HepG2 (cell line): ENCODE results near the gene RGS14. TPM values are rescaled to one million over a fixed set of nuclear protein-coding genes. Genes with fewer than 3 reads are reported as not detected.

Experiments used
- DR1 ChIP-seq: sonication (generic); formaldehyde crosslinking; IDR thresholded peaks from 2 replicates; pipeline ENCODE4 v1.8.0; 2021; ENCODE audit warnings: mild to moderate bottlenecking, missing genetic modification reagents, inconsistent platforms
- ETV6 ChIP-seq: sonication (generic); formaldehyde crosslinking; conservative IDR thresholded peaks from 2 replicates; pipeline ENCODE4 v1.4.0; 2020; ENCODE audit warnings: missing genetic modification reagents
- FOXC1 ChIP-seq: sonication (generic); formaldehyde crosslinking; IDR thresholded peaks from 2 replicates; pipeline ENCODE4 v1.8.0; 2022; ENCODE audit warnings: mild to moderate bottlenecking, missing genetic modification reagents, borderline replicate concordance
- HIVEP1 ChIP-seq: sonication (generic); formaldehyde crosslinking; IDR thresholded peaks from 2 replicates; pipeline ENCODE4 v1.4.0; 2020; ENCODE audit warnings: mild to moderate bottlenecking, missing genetic modification reagents
- HMG20B ChIP-seq: conservative IDR thresholded peaks from 2 replicates; pipeline ENCODE4 v1.6.1; 2016; ENCODE audit warnings: missing genetic modification reagents, missing compliant biosample characterization
- KDM5B ChIP-seq: sonication (generic); formaldehyde crosslinking; IDR thresholded peaks from 2 replicates; pipeline ENCODE4 v1.4.0; 2020; ENCODE audit warnings: missing genetic modification reagents, mild to moderate bottlenecking, borderline replicate concordance
- LBX2 ChIP-seq: sonication (generic); formaldehyde crosslinking; IDR thresholded peaks from 2 replicates; pipeline ENCODE4 v1.5.0; 2020; ENCODE audit warnings: missing genetic modification reagents, mild to moderate bottlenecking, borderline replicate concordance
- MLLT10 ChIP-seq: sonication (generic); formaldehyde crosslinking; IDR thresholded peaks from 2 replicates; pipeline ENCODE4 v1.4.0; 2020; ENCODE audit warnings: missing genetic modification reagents
- NCOA1 ChIP-seq: sonication (generic); formaldehyde crosslinking; IDR thresholded peaks from 2 replicates; pipeline ENCODE4 v1.9.0; 2021; ENCODE audit warnings: missing genetic modification reagents
- PATZ1 ChIP-seq: sonication (generic); formaldehyde crosslinking; IDR thresholded peaks from 2 replicates; pipeline ENCODE4 v1.4.0; 2020; ENCODE audit warnings: missing genetic modification reagents
- PCBP1 ChIP-seq: fragments of 200-400 bp; formaldehyde crosslinking; IDR thresholded peaks from 2 replicates; pipeline ENCODE4 v1.6.1; 2017; ENCODE audit warnings: mild to moderate bottlenecking, low read depth, low read length, borderline replicate concordance
- SETDB1 ChIP-seq: sonication (generic); formaldehyde crosslinking; IDR thresholded peaks from 2 replicates; pipeline ENCODE4 v1.5.1; 2020; ENCODE audit warnings: missing genetic modification reagents, mild to moderate bottlenecking, borderline replicate concordance
- ZBTB3 ChIP-seq: sonication (generic); formaldehyde crosslinking; IDR thresholded peaks from 2 replicates; pipeline ENCODE4 v1.4.0; 2020; ENCODE audit warnings: low read depth, mild to moderate bottlenecking, moderate library complexity, missing genetic modification reagents, borderline replicate concordance
- ZBTB33 ChIP-seq: sonication (generic); formaldehyde crosslinking; IDR thresholded peaks from 2 replicates; pipeline ENCODE4 v1.4.0; 2020; ENCODE audit warnings: missing genetic modification reagents
- ZMYM4 ChIP-seq: sonication (generic); formaldehyde crosslinking; IDR thresholded peaks from 2 replicates; pipeline ENCODE4 v1.8.1; 2023; ENCODE audit warnings: mild to moderate bottlenecking, missing genetic modification reagents
- ZNF264 ChIP-seq: sonication (generic); formaldehyde crosslinking; IDR thresholded peaks from 2 replicates; pipeline ENCODE4 v1.4.0; 2020; ENCODE audit warnings: missing genetic modification reagents
- ZNF547 ChIP-seq: sonication (generic); formaldehyde crosslinking; IDR thresholded peaks from 2 replicates; pipeline ENCODE4 v1.5.1; 2020; ENCODE audit warnings: mild to moderate bottlenecking, missing genetic modification reagents
- ZNF780A ChIP-seq: sonication (generic); formaldehyde crosslinking; IDR thresholded peaks from 2 replicates; pipeline ENCODE4 v1.8.0; 2022; ENCODE audit warnings: mild to moderate bottlenecking, missing genetic modification reagents, moderate library complexity
- ZNF782 ChIP-seq: sonication (generic); formaldehyde crosslinking; IDR thresholded peaks from 2 replicates; pipeline ENCODE4 v1.4.0; 2020; ENCODE audit warnings: missing genetic modification reagents, mild to moderate bottlenecking, borderline replicate concordance
- polyA plus RNA-seq, 8 experiments: library from polyadenylated mRNA; depleted of rRNA in 3 of 8; stranded (reverse) in 7 of 8; unstranded in 1 of 8; fragments of >200 nt; fragmentation: Illumina TruSeq in 4 of 8; extraction: Trizol in 4 of 8; gene quantifications; 2 replicates each; pipeline versions ENCODE4 v1.2.1 to v1.2.3, GENCODE V29; 2011 to 2016; ENCODE audit warnings: low read depth in 4 of 8, missing spikeins in 1 of 8, mixed read lengths in 1 of 8; ENCODE audit not compliant: insufficient read depth in 1 of 8
- total RNA-seq, 5 experiments: library from RNA; depleted of rRNA; stranded (reverse); fragments of >200 nt; fragmentation: Illumina TruSeq; extraction: Trizol; gene quantifications; 2 replicates each; pipeline ENCODE4 v1.2.3, GENCODE V29; 2016; ENCODE audit warnings: low read depth in 1 of 5
- TF ChIP-seq, protein P1 (sequence below): sonication (generic); formaldehyde crosslinking; IDR thresholded peaks from 2 replicates; pipeline ENCODE4 v1.5.0; 2020; ENCODE audit warnings: mild to moderate bottlenecking, missing genetic modification reagents, borderline replicate concordance

The RGS14 gene
- total and polyA plus RNA-seq, 2 of the 13 experiments (the other 11 are each of a cell fraction or from before 2014, with no cell fraction given): 11.1 to 17.2 TPM

DNA sequence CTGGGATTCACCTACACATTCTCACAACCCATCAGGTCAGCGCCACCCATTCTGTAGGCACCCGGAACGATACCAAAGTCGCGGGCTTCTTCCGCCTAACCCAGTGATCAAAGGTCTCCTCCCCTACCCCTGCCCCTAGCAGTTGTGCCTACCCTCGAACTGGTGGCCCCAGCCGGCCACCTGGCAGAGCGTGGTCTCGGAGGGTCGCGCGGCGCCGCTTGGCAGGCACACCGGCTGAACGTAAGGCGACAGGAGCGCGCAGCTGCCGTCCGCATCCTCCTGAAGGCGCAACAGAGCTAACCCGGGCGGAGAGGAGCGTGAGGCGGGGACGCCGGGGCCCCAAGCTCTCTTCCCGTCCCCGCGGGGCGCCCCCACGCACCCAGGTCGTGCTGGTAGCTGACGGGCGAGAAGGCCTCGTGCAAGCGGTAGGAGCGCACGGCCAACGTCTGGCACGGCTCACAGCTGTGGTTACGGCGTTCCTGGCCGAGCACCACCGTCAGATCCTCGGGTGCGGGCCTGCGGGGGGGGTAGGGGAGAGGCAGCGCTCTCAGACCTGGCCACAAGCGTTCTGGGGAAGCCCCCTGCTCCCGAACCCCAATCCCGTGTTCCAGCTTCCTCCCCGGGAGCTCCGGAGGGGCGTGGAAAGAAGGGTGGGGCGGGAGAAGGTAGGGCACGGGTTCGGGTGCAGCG is 45.5 kb downstream of the RGS14 start (continued):
- TF ChIP-seq, protein P1, sequence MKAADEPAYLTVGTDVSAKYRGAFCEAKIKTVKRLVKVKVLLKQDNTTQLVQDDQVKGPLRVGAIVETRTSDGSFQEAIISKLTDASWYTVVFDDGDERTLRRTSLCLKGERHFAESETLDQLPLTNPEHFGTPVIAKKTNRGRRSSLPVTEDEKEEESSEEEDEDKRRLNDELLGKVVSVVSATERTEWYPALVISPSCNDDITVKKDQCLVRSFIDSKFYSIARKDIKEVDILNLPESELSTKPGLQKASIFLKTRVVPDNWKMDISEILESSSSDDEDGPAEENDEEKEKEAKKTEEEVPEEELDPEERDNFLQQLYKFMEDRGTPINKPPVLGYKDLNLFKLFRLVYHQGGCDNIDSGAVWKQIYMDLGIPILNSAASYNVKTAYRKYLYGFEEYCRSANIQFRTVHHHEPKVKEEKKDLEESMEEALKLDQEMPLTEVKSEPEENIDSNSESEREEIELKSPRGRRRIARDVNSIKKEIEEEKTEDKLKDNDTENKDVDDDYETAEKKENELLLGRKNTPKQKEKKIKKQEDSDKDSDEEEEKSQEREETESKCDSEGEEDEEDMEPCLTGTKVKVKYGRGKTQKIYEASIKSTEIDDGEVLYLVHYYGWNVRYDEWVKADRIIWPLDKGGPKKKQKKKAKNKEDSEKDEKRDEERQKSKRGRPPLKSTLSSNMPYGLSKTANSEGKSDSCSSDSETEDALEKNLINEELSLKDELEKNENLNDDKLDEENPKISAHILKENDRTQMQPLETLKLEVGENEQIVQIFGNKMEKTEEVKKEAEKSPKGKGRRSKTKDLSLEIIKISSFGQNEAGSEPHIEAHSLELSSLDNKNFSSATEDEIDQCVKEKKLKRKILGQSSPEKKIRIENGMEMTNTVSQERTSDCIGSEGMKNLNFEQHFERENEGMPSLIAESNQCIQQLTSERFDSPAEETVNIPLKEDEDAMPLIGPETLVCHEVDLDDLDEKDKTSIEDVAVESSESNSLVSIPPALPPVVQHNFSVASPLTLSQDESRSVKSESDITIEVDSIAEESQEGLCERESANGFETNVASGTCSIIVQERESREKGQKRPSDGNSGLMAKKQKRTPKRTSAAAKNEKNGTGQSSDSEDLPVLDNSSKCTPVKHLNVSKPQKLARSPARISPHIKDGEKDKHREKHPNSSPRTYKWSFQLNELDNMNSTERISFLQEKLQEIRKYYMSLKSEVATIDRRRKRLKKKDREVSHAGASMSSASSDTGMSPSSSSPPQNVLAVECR: no peak
- TF ChIP-seq HMG20B (CRISPR knock-in tag) (no peak), LBX2 (CRISPR knock-in tag) (no peak), MLLT10 (CRISPR knock-in tag) (no peak), DR1 (CRISPR knock-in tag) (no peak), PCBP1 (peak; percentile 22; the same call in 1 of the 2 replicates), ZNF264 (CRISPR knock-in tag) (no peak), ZNF547 (CRISPR knock-in tag) (no peak), SETDB1 (CRISPR knock-in tag) (no peak), ETV6 (CRISPR knock-in tag) (no peak), ZBTB33 (CRISPR knock-in tag) (0 out of 2 replicates have a peak, but pooled peaks have one; percentile 40), ZNF780A (CRISPR knock-in tag) (0 out of 2 replicates have a peak, but pooled peaks have one; percentile 40), NCOA1 (CRISPR knock-in tag) (no peak), ZMYM4 (CRISPR knock-in tag) (no peak), FOXC1 (CRISPR knock-in tag) (no peak), ZNF782 (CRISPR knock-in tag) (no peak), KDM5B (CRISPR knock-in tag) (no peak), ZBTB3 (CRISPR knock-in tag) (no peak), PATZ1 (CRISPR knock-in tag) (no peak), HIVEP1 (0 out of 2 replicates have a peak, but pooled peaks have one; percentile 5)
